HepG2 (cell line): Measurements from ENCODE around the gene HOTAIR. TPM values are rescaled to one million over a fixed set of nuclear protein-coding genes. Genes with fewer than 3 reads are reported as not detected.

Experiments used
- ATAC-seq: fragments of 200-7000 bp; cut with Tn5 transposase; 3 replicates; pipeline ENCODE4 v1.9.1; 2020; ENCODE audit warnings: mild to moderate bottlenecking, moderate library complexity
- BruUV-seq: library from RNA; stranded (reverse); fragments of 400-500 nt; replicated peaks from 2 replicates; lab custom pipeline; 2021; lab: Mats Ljungman, UMichigan
- CTCF ChIA-PET: fragments of 300-600 bp; formaldehyde crosslinking; extraction: SDS; loops from one replicate; lab custom pipeline; 2021; ENCODE audit warnings: low total read pairs, inconsistent platforms, low intra/inter-chr PET ratio; lab: Yijun Ruan, JAX
- POLR2A ChIA-PET: fragments of 350-600 bp; sonication (Branson Sonifier 250); formaldehyde crosslinking; loops from one replicate; lab custom pipeline; 2020; ENCODE audit warnings: antibody characterized with exemption, inconsistent platforms; lab: Yijun Ruan, JAX
- DNase-seq: peaks from one replicate; pipeline ENCODE4 v3.0.0-alpha.2; 2015; ENCODE audit warnings: low spot score
- FAIRE-seq: peaks from 3 replicates; lab custom pipeline; 2011; peaks lifted over from hg19 to GRCh38; lab: Jason Lieb, UNC
- H2AFZ ChIP-seq: one replicate; pipeline ENCODE4 v1.6.1; 2011; ENCODE audit warnings: low read length, inconsistent platforms
- H3K27ac ChIP-seq: fragments of 300-600 bp; 3 replicates; pipeline ENCODE4 v1.8.0; 2011; ENCODE audit warnings: mixed run types, mild to moderate bottlenecking, mixed read lengths, low read length, inconsistent platforms; ENCODE audit not compliant: insufficient read depth; ENCODE audit errors: extremely low read length
- H3K27me3 ChIP-seq, 2 experiments: fragments of 200-600 bp in 1 of 2; 2 replicates in 1 of 2; 3 replicates in 1 of 2; pipeline versions ENCODE4 v1.6.0 to v1.8.0; 2011; ENCODE audit warnings: low read length in 2 of 2, mild to moderate bottlenecking in 2 of 2, moderate library complexity in 2 of 2, inconsistent platforms in 1 of 2; ENCODE audit not compliant: insufficient read depth in 2 of 2, control insufficient read depth in 1 of 2
- H3K36me3 ChIP-seq, 2 experiments: fragments of 200-600 bp in 1 of 2; replicated peaks in 1 of 2; 2 replicates in 1 of 2; 3 replicates in 1 of 2; pipeline versions ENCODE4 v1.5.1 to v1.8.0; 2011; ENCODE audit warnings: low read length in 2 of 2, inconsistent platforms in 1 of 2; ENCODE audit not compliant: insufficient read depth in 2 of 2, control insufficient read depth in 1 of 2
- H3K4me1 ChIP-seq: 2 replicates; pipeline ENCODE4 v1.5.1; 2012; ENCODE audit warnings: low read length, inconsistent platforms; ENCODE audit not compliant: insufficient read depth
- H3K4me2 ChIP-seq: 2 replicates; pipeline ENCODE4 v1.6.0; 2011; ENCODE audit warnings: low read depth, low read length, inconsistent platforms
- H3K4me3 ChIP-seq, 3 experiments: fragments of 200-600 bp in 1 of 3; sonication (generic), shearing (Covaris generic) in 1 of 3; replicated peaks in 1 of 3; 2 replicates each; pipeline ENCODE4 v1.5.1; 2011 to 2016; ENCODE audit warnings: low read length in 3 of 3, inconsistent platforms in 2 of 3, low read depth in 2 of 3, mild to moderate bottlenecking in 2 of 3, control low read depth in 1 of 3, mixed read lengths in 1 of 3; ENCODE audit not compliant: insufficient read depth in 1 of 3
- H3K79me2 ChIP-seq: one replicate; pipeline ENCODE4 v1.6.1; 2011; ENCODE audit warnings: low read length, inconsistent platforms; ENCODE audit not compliant: insufficient read depth
- H3K9ac ChIP-seq: 2 replicates; pipeline ENCODE4 v1.6.0; 2011; ENCODE audit warnings: mild to moderate bottlenecking, low read depth, low read length, inconsistent platforms; ENCODE audit not compliant: insufficient read depth
- H3K9me3 ChIP-seq: 2 replicates; pipeline ENCODE4 v1.5.1; 2012; ENCODE audit warnings: mild to moderate bottlenecking, low read length
- H4K20me1 ChIP-seq: 2 replicates; pipeline ENCODE4 v1.6.0; 2011; ENCODE audit warnings: inconsistent platforms, mild to moderate bottlenecking, low read length, moderate library complexity; ENCODE audit not compliant: insufficient read depth
- CBX2 ChIP-seq, 2 experiments: fragments of 200-600 bp in 1 of 2; sonication (generic); formaldehyde crosslinking in 1 of 2; IDR thresholded peaks; 2 replicates each; pipeline versions ENCODE4 v1.7.0 to v1.8.1; 2018 to 2022; ENCODE audit warnings: low read depth in 2 of 2, low read length in 1 of 2, mild to moderate bottlenecking in 1 of 2, missing genetic modification reagents in 1 of 2
- HMGA1 ChIP-seq: sonication (generic); formaldehyde crosslinking; conservative IDR thresholded peaks from 2 replicates; pipeline ENCODE4 v1.4.0; 2020; ENCODE audit warnings: missing genetic modification reagents
- HNRNPH1 ChIP-seq: fragments of 200-400 bp; formaldehyde crosslinking; optimal IDR thresholded peaks from 2 replicates; pipeline ENCODE3; 2017; ENCODE audit warnings: mild to moderate bottlenecking, low read depth, low read length
- NFIC ChIP-seq: IDR thresholded peaks from 2 replicates; pipeline ENCODE4 v1.6.1; 2012; ENCODE audit warnings: mild to moderate bottlenecking, low read length, inconsistent platforms
- ZFYVE20 ChIP-seq: sonication (generic); formaldehyde crosslinking; IDR thresholded peaks from 2 replicates; pipeline ENCODE4 v1.8.0; 2023; ENCODE audit warnings: low read depth, mild to moderate bottlenecking, moderate library complexity, missing genetic modification reagents, borderline replicate concordance
- WGBS: methylation state at CpG from one replicate; pipeline ENCODE4 v1.1.6; 2017; ENCODE audit warnings: low lambda C conversion rate; 5-methylcytosine and 5-hydroxymethylcytosine counted together
- in situ Hi-C: cut with HindIII; loops from 2 replicates; pipeline ENCODE4 v1.10.0; 2017; ENCODE audit warnings: low pct_unique_long_range_greater_than_20kb; ENCODE audit not compliant: extremely low pct_ligation_motif_present
- intact Hi-C: fragments of 100-400 bp; cut with micrococcal nuclease; formaldehyde crosslinking; loops from one replicate; pipeline ENCODE4 v1.10.0; 2022; ENCODE audit not compliant: unreplicated experiment
- polyA plus RNA-seq, 8 experiments: library from polyadenylated mRNA; depleted of rRNA in 3 of 8; stranded (reverse) in 7 of 8; unstranded in 1 of 8; fragments of >200 nt; fragmentation: Illumina TruSeq in 4 of 8; extraction: Trizol in 4 of 8; gene quantifications; 2 replicates each; pipeline versions ENCODE4 v1.2.1 to v1.2.3, GENCODE V29; 2011 to 2016; ENCODE audit warnings: low read depth in 4 of 8, missing spikeins in 1 of 8, mixed read lengths in 1 of 8; ENCODE audit not compliant: insufficient read depth in 1 of 8
- total RNA-seq, 5 experiments: library from RNA; depleted of rRNA; stranded (reverse); fragments of >200 nt; fragmentation: Illumina TruSeq; extraction: Trizol; gene quantifications; 2 replicates each; pipeline ENCODE4 v1.2.3, GENCODE V29; 2016; ENCODE audit warnings: low read depth in 1 of 5
- TF ChIP-seq, protein P1 (sequence below): sonication (generic); formaldehyde crosslinking; IDR thresholded peaks from 2 replicates; pipeline ENCODE4 v1.8.1; 2023; ENCODE audit warnings: missing genetic modification reagents, inconsistent platforms, borderline replicate concordance
- TF ChIP-seq, protein P2 (sequence below): sonication (generic); formaldehyde crosslinking; IDR thresholded peaks from 2 replicates; pipeline ENCODE4 v1.4.0; 2020; ENCODE audit warnings: mild to moderate bottlenecking, missing genetic modification reagents, borderline replicate concordance

The HOTAIR gene
- total and polyA plus RNA-seq, 2 of the 13 experiments (the other 11 are each of a cell fraction or from before 2014, with no cell fraction given): not detected

- no peak for DNase-seq
- 52% methylated on average over 9 of the region's 9 CpGs for WGBS
- intact Hi-C loops (no loop called here), in situ Hi-C loops (no loop called here)
- no peak overlapping the region for H3K9ac ChIP-seq
- no peak overlapping the region for H3K27ac ChIP-seq
- H3K36me3 ChIP-seq: no peaks in the 10 kb centered on the region
- H3K4me2 ChIP-seq: no peak overlapping the region
- ATAC-seq: no peak
- H4K20me1 ChIP-seq: no peaks in the 10 kb centered on the region
- H3K79me2 ChIP-seq: no peaks in the 10 kb centered on the region
- FAIRE-seq: no peak
- POLR2A ChIA-PET: no interaction called here
- H3K27me3 ChIP-seq: peaks cover 6 to 89% of the 10 kb centered on the region in 2 experiments
- no peaks in the 10 kb centered on the region for H3K9me3 ChIP-seq
- H3K4me3 ChIP-seq: no peak overlapping the region
- TF ChIP-seq HMGA1 (CRISPR knock-in tag) (no peak), CBX2 (IDR thresholded peaks at IDR 0.05; ENCODE audit: low read depth, low read length) (0 out of 2 replicates have a peak, but pooled peaks have one; percentile 22), CBX2 (CRISPR knock-in tag; IDR thresholded peaks at IDR 0.05; ENCODE audit: low read depth) (no peak)
- peaks cover 44% of the 10 kb centered on the region for H3K4me1 ChIP-seq
- CTCF ChIA-PET: no interaction called here
- no TSS peak for BruUV-seq
- no peak overlapping the region for H2AFZ ChIP-seq
These were observed 2.3 kb upstream of the HOTAIR start for GRCh38 chr12:53976823-53977595.

GRCh38 chr12:53976172-53976822 is 1.5 kb upstream of the HOTAIR start:
- FAIRE-seq (no peak), ATAC-seq (no peak), DNase-seq (no peak)
- CTCF ChIA-PET: no interaction called here
- Histone ChIP-seq H4K20me1 (no peaks in the 10 kb centered on the region), H3K27me3 (peaks cover 6 to 89% of the 10 kb centered on the region in 2 experiments; a peak in 4 of 5 replicates), H3K9me3 (no peaks in the 10 kb centered on the region), H3K79me2 (no peaks in the 10 kb centered on the region), H2AFZ (no peak overlapping the region), H3K9ac (no peak overlapping the region), H3K4me1 (peaks cover 44% of the 10 kb centered on the region), H3K4me3 (no peak overlapping the region), H3K27ac (no peak overlapping the region), H3K4me2 (no peak overlapping the region), H3K36me3 (no peaks in the 10 kb centered on the region)
- BruUV-seq: no TSS peak
- in situ Hi-C loops (no loop called here), intact Hi-C loops (no loop called here)
- WGBS: 52% methylated on average over 21 of the region's 21 CpGs
- POLR2A ChIA-PET: no interaction called here
- TF ChIP-seq ZFYVE20 (no peak), HNRNPH1 (no peak), NFIC (no peak)
- TF ChIP-seq, protein P1, sequence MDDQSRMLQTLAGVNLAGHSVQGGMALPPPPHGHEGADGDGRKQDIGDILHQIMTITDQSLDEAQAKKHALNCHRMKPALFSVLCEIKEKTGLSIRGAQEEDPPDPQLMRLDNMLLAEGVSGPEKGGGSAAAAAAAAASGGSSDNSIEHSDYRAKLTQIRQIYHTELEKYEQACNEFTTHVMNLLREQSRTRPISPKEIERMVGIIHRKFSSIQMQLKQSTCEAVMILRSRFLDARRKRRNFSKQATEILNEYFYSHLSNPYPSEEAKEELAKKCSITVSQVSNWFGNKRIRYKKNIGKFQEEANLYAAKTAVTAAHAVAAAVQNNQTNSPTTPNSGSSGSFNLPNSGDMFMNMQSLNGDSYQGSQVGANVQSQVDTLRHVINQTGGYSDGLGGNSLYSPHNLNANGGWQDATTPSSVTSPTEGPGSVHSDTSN (CRISPR knock-in tag): no peak
- TF ChIP-seq, protein P2, sequence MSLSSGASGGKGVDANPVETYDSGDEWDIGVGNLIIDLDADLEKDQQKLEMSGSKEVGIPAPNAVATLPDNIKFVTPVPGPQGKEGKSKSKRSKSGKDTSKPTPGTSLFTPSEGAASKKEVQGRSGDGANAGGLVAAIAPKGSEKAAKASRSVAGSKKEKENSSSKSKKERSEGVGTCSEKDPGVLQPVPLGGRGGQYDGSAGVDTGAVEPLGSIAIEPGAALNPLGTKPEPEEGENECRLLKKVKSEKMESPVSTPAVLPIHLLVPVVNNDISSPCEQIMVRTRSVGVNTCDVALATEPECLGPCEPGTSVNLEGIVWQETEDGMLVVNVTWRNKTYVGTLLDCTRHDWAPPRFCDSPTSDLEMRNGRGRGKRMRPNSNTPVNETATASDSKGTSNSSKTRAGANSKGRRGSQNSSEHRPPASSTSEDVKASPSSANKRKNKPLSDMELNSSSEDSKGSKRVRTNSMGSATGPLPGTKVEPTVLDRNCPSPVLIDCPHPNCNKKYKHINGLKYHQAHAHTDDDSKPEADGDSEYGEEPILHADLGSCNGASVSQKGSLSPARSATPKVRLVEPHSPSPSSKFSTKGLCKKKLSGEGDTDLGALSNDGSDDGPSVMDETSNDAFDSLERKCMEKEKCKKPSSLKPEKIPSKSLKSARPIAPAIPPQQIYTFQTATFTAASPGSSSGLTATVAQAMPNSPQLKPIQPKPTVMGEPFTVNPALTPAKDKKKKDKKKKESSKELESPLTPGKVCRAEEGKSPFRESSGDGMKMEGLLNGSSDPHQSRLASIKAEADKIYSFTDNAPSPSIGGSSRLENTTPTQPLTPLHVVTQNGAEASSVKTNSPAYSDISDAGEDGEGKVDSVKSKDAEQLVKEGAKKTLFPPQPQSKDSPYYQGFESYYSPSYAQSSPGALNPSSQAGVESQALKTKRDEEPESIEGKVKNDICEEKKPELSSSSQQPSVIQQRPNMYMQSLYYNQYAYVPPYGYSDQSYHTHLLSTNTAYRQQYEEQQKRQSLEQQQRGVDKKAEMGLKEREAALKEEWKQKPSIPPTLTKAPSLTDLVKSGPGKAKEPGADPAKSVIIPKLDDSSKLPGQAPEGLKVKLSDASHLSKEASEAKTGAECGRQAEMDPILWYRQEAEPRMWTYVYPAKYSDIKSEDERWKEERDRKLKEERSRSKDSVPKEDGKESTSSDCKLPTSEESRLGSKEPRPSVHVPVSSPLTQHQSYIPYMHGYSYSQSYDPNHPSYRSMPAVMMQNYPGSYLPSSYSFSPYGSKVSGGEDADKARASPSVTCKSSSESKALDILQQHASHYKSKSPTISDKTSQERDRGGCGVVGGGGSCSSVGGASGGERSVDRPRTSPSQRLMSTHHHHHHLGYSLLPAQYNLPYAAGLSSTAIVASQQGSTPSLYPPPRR (CRISPR knock-in tag): no peak
